HepG2 (cell line): ENCODE measurements around the gene B3GALT6. TPM values are rescaled to one million over a fixed set of nuclear protein-coding genes. Genes with fewer than 3 reads are reported as not detected.

Experiments
- FOXA1 ChIP-seq, 2 experiments: fragments of 450-650 bp in 1 of 2; sonication (generic) in 1 of 2; formaldehyde crosslinking in 1 of 2; IDR thresholded peaks; 2 replicates each; pipeline versions ENCODE4 v1.4.0 to v1.6.1; 2016 to 2020; ENCODE audit warnings: missing genetic modification reagents in 1 of 2
- FOXC1 ChIP-seq: sonication (generic); formaldehyde crosslinking; IDR thresholded peaks from 2 replicates; pipeline ENCODE4 v1.8.0; 2022; ENCODE audit warnings: mild to moderate bottlenecking, missing genetic modification reagents, borderline replicate concordance
- HOXD1 ChIP-seq: sonication (generic); formaldehyde crosslinking; IDR thresholded peaks from 2 replicates; pipeline ENCODE4 v1.5.0; 2020; ENCODE audit warnings: missing genetic modification reagents
- IRF1 ChIP-seq: sonication (generic); formaldehyde crosslinking; IDR thresholded peaks from 2 replicates; pipeline ENCODE4 v1.4.0; 2020; ENCODE audit warnings: low read depth, mild to moderate bottlenecking, missing genetic modification reagents
- MEF2D ChIP-seq: sonication (generic); formaldehyde crosslinking; IDR thresholded peaks from 2 replicates; pipeline ENCODE4 v1.5.1; 2020; ENCODE audit warnings: mild to moderate bottlenecking, missing genetic modification reagents
- POLR2A ChIP-seq, 2 experiments: IDR thresholded peaks; 2 replicates each; pipeline ENCODE4 v1.6.1; 2011; ENCODE audit warnings: low read depth in 2 of 2, low read length in 2 of 2, mild to moderate bottlenecking in 1 of 2, moderate library complexity in 1 of 2; ENCODE audit not compliant: insufficient read depth in 1 of 2
- POLR2G ChIP-seq: fragments of 200-400 bp; formaldehyde crosslinking; IDR thresholded peaks from 2 replicates; pipeline ENCODE4 v1.6.1; 2018; ENCODE audit warnings: mild to moderate bottlenecking, low read depth, low read length, moderate library complexity
- PRDM4 ChIP-seq: sonication (generic); formaldehyde crosslinking; IDR thresholded peaks from 2 replicates; pipeline ENCODE4 v1.9.0; 2021; ENCODE audit warnings: missing genetic modification reagents, borderline replicate concordance
- SMAD1 ChIP-seq: sonication (generic); formaldehyde crosslinking; IDR thresholded peaks from 2 replicates; pipeline ENCODE4 v1.4.0; 2020; ENCODE audit warnings: missing genetic modification reagents, low read depth, mild to moderate bottlenecking, borderline replicate concordance
- SOX13 ChIP-seq, 3 experiments: fragments of 450-650 bp in 1 of 3; sonication (generic) in 1 of 3; formaldehyde crosslinking in 1 of 3; IDR thresholded peaks in 2 of 3; conservative IDR thresholded peaks in 1 of 3; 2 replicates each; pipeline versions ENCODE4 v1.5.0 to v1.6.1; 2016 to 2020; ENCODE audit warnings: antibody characterized with exemption in 1 of 3, mild to moderate bottlenecking in 1 of 3, missing compliant biosample characterization in 1 of 3, missing genetic modification reagents in 1 of 3, moderate library complexity in 1 of 3
- TCF7L2 ChIP-seq: IDR thresholded peaks from 2 replicates; pipeline ENCODE4 v1.6.1; 2011; ENCODE audit warnings: mild to moderate bottlenecking, low read depth, low read length, moderate library complexity
- TERF1 ChIP-seq: sonication (generic); formaldehyde crosslinking; IDR thresholded peaks from 2 replicates; pipeline ENCODE4 v1.8.0; 2022; ENCODE audit warnings: mild to moderate bottlenecking, missing genetic modification reagents, moderate library complexity
- YY1 ChIP-seq: IDR thresholded peaks from 2 replicates; pipeline ENCODE4 v1.6.1; 2011; ENCODE audit warnings: low read length, low read depth, moderate library complexity, mild to moderate bottlenecking; ENCODE audit not compliant: insufficient read depth, insufficient replicate concordance
- ZNF136 ChIP-seq: sonication (generic); formaldehyde crosslinking; IDR thresholded peaks from 2 replicates; pipeline ENCODE4 v1.8.1; 2022; ENCODE audit warnings: low read depth, mild to moderate bottlenecking, moderate library complexity, missing genetic modification reagents
- ZNF460 ChIP-seq: sonication (generic); formaldehyde crosslinking; IDR thresholded peaks from 2 replicates; pipeline ENCODE4 v1.5.1; 2020; ENCODE audit warnings: missing genetic modification reagents, mild to moderate bottlenecking, borderline replicate concordance
- ZNF580 ChIP-seq: IDR thresholded peaks from 2 replicates; pipeline ENCODE4 v1.6.1; 2016; ENCODE audit warnings: low read depth, borderline replicate concordance
- ZNF616 ChIP-seq: sonication (generic); formaldehyde crosslinking; IDR thresholded peaks from 2 replicates; pipeline ENCODE4 v1.5.0; 2020; ENCODE audit warnings: low read depth, mild to moderate bottlenecking, missing genetic modification reagents
- ZSCAN5A ChIP-seq: sonication (generic); formaldehyde crosslinking; IDR thresholded peaks from 2 replicates; pipeline ENCODE4 v1.8.0; 2022; ENCODE audit warnings: mild to moderate bottlenecking, missing genetic modification reagents, borderline replicate concordance
- ZUFSP ChIP-seq: sonication (generic); formaldehyde crosslinking; IDR thresholded peaks from 2 replicates; pipeline ENCODE4 v1.9.0; 2021; ENCODE audit warnings: missing genetic modification reagents, mild to moderate bottlenecking, borderline replicate concordance
- polyA plus RNA-seq, 8 experiments: library from polyadenylated mRNA; depleted of rRNA in 3 of 8; stranded (reverse) in 7 of 8; unstranded in 1 of 8; fragments of >200 nt; fragmentation: Illumina TruSeq in 4 of 8; extraction: Trizol in 4 of 8; gene quantifications; 2 replicates each; pipeline versions ENCODE4 v1.2.1 to v1.2.3, GENCODE V29; 2011 to 2016; ENCODE audit warnings: low read depth in 4 of 8, missing spikeins in 1 of 8, mixed read lengths in 1 of 8; ENCODE audit not compliant: insufficient read depth in 1 of 8
- total RNA-seq, 5 experiments: library from RNA; depleted of rRNA; stranded (reverse); fragments of >200 nt; fragmentation: Illumina TruSeq; extraction: Trizol; gene quantifications; 2 replicates each; pipeline ENCODE4 v1.2.3, GENCODE V29; 2016; ENCODE audit warnings: low read depth in 1 of 5

B3GALT6 gene
- total and polyA plus RNA-seq, 2 of the 13 experiments (the other 11 are each of a cell fraction or from before 2014, with no cell fraction given), result 3.9 to 14.2 TPM

- TF ChIP-seq FOXA1 (IDR thresholded peaks at IDR 0.05) (no peak), FOXA1 (CRISPR knock-in tag; IDR thresholded peaks at IDR 0.05) (no peak), SOX13 (IDR thresholded peaks at IDR 0.05) (no peak), SOX13 (CRISPR knock-in tag; conservative IDR thresholded peaks at IDR 0.05 in 1 of 2, IDR thresholded peaks at IDR 0.05 in 1 of 2) (no peak), YY1 (peak; percentile 97), PRDM4 (CRISPR knock-in tag) (no peak), TCF7L2 (no peak), ZNF136 (CRISPR knock-in tag) (no peak), IRF1 (no peak), ZNF460 (no peak), TERF1 (CRISPR knock-in tag) (no peak), FOXC1 (CRISPR knock-in tag) (peak; percentile 82), SMAD1 (CRISPR knock-in tag) (peak; percentile 53; the same call in 1 of the 2 replicates), ZUFSP (CRISPR knock-in tag) (no peak), ZNF616 (CRISPR knock-in tag) (0 out of 2 replicates have a peak, but pooled peaks have one; percentile 54), HOXD1 (CRISPR knock-in tag) (peak; percentile 24; the same call in 1 of the 2 replicates), POLR2G (peak; percentile 77), ZNF580 (CRISPR knock-in tag) (peak; percentile 83; the same call in 1 of the 2 replicates), ZSCAN5A (CRISPR knock-in tag) (peak; percentile 82; the same call in 1 of the 2 replicates), MEF2D (CRISPR knock-in tag) (no peak), POLR2A (IDR thresholded peaks at IDR 0.05; ENCODE audit: insufficient read depth in 1 of 2, low read depth in 2 of 2, low read length in 2 of 2) (peak in 1 of 2 experiments; percentile 47; a peak in 2 of 4 replicates)
These were observed 41.7 kb downstream of the B3GALT6 start, which contains the start of gene UBE2J2 (continued) for GRCh38 chr1:1273512-1274298.
